ENCODE results near the gene HS1BP3.

The HS1BP3 gene

DNA sequence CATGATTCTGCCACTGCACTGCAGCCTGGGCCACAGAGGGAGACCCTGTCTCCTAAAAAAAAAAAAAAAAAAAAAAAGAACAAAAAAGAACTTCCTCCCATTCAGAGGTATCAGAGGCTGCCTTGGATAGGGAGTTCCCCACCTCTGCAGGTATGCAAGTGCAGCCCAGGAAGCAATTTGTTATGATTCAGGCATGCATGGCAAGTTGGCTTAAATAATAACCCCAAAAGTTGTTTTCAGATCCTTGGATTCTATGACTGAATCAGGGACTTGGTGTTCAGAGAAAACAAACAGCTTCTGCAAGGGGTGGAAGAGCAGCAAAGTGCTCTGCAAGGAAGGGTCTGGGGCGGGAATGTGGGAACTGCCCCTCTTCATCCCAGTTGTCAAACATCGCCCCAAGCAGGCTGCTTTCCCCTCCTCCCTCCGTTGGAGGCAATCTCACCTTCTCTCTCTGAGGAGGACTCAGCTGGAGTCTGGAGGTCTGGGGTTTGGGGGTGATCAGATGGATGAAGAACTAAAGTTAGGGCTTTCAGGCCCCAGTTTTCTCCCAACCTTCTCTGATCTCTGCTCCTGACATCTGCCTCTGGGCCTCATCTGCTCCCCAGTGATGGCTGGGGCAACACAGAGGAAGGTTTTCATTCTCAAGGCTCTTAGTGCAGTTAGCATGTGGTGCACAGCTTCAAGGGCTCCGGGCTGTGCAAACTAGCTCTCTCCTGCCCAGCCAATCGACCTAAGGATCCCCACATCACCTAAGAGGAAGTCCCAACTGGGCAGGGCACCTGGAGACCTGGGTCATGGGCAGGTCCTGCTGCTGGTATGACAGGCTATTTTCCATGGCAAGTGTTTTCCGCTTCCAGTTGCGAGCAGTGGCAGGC, 12.5 kb upstream of the HS1BP3 start:
- FAIRE-seq = no peak

DNA sequence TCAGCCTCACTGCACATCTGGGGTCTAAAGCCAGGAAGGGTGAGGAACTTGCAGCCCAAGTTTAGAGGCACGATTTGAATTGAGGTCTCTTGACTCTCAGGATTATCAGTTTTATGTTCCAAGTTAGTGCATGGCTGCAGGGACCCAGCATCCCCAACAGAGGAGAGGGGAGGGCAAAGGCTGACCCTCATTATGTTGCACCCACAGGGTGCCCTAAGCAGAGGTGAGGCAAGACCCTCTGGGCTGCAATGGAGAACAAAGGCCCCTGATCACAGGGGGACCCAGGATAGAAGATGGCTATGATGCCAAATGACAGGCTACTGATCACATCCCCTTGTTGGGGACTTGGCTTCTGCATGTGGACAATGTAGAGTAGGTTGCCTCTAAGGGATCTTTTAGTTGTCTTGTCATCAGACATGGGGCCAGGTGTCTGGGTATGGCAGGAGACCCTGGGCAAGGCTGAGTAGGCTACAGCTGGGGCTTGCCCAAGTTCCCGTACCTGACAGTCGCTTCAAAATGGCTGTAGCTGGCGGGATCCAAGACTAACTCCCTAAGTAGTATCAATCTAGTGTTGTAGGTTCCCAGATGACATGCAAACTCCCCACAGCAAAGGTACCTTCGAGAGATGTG, 11.5 kb upstream of the HS1BP3 start:
- no peak for FAIRE-seq

- no peak for FAIRE-seq
These were observed 10.8 kb upstream of the HS1BP3 start for GRCh38 chr2:20661421-20662307.

DNA sequence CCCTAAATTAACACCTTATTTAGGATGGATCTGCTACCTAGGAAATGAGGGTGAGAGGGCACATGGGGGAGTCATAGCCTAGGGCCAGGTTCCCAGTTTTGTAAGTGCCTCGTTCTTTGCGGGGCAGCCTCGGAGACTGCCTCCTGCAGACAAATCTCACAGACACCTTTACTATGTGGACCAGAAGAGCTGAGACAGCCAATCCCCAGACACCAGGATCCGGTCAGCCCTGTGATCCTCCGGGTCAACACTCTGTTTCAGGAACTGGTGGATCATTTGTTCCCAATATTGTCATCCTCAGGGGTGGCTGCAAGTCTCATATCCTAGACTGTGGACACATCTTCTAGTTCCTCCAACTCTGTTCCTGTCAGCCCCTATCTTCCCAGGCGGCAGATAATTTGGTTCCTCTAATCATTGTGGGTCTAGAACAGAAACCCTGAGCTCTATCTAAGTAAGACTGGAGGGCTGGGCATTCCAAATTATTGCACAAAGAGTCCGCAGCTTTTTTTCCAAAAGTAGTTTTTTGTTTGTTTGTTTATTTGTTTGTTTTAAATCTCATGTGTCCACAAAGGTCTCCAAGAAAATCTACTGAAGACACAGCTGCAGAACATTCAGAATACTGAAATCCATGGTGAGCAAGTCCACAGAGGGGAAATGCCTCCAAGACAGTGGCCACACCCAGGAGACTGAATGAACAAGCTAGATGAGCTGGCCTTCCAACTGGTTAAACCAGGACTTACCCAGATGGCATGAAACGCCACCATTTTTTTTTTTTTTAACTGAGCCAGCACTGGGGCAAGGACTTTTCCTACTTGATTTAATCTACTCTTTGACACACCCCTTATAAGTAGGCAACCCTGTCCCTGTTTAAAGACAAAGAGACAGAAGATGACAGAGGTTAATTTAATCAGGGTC, 9.9 kb upstream of the HS1BP3 start:
- no peak for FAIRE-seq

DNA sequence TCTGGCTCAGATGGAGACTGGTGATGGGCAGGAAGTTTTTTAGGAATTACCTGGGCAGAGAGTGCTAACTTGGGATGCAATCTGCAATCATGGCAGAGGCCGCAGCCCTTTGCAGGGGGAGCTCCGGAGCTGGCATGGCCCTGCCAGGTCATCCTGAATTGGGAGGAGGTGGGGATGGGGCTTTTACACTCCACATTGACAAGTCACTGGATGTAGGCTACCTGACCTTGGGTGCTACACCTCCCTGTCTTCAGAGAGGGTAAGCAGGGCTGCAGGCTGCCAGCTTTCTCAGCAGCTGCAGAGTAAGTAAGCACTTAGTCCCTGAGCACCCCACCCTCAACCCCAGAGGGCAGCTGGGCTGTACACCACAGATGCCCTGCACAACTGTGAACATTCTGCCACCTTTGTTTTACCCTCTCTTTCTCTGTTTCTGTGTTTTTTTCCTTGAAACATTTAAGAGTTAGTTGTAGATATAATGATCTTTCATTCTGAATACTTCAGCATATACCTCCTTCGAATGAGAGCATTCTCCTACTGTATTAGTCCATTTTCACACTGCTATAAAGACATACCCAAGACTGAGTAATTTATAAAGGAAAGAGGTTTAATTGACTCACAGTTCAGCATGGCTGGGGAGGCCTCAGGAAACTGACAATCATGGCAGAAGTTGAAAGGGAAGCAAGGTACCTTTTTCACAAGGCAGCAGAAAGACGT, 6.8 kb upstream of the HS1BP3 start:
- no peak for FAIRE-seq

DNA sequence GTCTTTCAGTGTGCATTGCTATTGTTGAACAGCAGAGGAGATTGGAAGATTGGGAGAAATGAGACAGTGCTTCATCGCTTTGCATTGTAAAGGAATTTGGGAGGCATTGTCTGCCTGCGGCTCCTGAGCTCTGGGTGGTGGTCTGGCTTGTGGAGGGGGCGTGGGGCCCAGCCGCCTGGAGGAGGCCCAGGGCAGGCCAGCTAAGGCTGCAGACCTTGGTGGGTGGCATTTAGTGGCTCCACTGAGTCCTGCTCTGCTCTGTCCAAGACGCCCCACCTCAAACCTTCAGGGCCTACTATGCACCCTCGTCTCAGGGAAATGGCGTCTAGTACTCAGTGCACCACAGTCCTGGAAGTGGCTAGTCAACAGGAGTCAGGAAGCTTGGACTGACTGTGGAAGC, 5.7 kb upstream of the HS1BP3 start:
- FAIRE-seq = no peak

DNA sequence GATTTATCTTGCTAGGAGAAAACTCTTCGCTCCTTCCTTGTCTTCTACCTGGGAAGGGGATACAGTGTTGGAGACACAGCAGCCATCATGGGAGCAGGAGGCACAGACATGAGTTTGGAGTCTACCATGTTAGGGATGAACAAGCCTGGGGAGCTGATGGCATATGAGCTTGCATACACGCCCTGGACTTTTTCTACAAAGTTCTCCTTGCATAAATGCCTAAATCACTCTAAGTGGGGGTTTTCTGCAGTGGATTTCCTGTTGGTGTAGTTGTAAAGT, 3.6 kb upstream of the HS1BP3 start:
- no peak for FAIRE-seq

DNA sequence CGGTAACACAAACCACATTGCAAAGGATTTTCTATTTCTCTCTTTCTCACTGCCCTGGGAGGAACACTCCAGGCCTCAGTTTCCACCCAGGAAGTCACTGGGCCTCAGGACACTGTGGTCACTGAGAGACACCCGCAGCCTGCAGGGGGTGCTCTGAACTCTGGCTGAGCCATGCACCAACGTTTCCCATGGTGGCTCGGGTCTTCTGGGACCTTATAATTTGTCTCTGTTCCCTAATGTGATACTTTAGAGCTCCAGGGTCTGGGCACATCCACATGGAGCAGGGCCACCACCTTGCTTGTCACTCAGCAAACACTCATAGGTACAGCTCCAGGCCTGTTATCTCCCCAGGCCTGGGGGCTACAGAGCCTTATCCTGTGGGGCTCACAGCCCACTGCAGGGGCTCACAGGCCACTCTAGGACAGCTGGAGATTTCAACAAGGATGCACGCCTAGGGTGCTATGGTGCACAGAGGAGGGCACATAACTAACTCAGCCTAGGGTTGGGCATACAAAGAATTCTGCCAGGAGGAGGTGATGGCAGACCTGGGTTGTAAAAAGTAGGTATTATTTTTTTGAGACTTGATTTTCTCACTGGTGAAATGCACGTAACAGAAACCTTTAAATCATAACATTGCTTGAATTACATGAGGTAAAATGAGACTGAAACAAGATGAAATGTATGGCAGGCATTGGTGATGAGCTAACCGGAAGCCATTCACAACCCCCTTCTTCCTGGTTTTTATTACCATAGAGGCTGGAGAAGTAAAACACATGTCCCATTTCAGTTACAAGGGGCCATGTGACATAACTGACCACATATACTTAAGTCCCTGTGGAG, 3.0 kb upstream of the HS1BP3 start:
- FAIRE-seq = no peak

DNA sequence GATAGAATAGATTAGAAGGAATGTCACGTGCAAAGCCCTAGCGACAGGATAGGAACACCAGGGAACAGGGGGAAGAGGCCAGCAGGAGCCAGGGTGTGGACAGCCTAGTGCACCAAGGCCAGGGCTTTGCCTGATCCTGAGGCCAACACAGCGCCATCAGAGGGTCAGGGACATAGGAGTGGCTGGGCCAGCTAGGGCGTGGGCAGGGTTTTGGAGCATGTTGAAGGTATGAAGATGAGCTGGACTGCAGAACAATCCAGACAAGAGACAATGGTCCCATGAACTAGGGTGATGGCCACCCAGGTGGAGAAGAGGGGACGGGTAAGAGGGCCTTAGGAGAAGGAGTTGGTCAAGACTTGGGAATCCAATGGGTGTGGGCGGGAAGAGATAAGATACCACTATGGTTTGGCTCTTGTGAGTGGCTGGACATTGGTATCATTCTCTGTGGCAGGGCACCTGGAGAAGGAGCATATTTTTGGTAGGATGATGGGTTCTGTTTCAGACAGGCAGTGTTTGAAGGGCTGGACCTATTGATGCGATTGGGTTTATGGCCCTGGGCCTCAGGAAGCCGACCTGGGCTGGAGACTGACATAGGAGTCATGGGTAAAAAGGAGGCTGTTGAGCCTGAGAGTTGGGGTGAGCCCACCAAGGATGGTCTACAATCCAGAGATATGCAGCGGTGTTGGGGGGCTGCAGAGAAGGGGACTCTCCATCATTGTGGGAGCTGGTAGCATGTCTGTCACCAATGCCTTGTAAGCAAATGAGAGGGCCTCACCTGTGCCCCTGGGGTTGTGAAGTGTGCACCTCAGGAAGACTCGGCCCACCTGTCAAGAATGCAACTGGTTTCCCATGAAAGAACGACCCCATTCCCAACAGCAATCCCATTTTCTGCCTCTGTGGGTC, 2.0 kb upstream of the HS1BP3 start:
- no peak for FAIRE-seq

- FAIRE-seq = no peak
These were observed 1.2 kb upstream of the HS1BP3 start for GRCh38 chr2:20652141-20652540.

DNA sequence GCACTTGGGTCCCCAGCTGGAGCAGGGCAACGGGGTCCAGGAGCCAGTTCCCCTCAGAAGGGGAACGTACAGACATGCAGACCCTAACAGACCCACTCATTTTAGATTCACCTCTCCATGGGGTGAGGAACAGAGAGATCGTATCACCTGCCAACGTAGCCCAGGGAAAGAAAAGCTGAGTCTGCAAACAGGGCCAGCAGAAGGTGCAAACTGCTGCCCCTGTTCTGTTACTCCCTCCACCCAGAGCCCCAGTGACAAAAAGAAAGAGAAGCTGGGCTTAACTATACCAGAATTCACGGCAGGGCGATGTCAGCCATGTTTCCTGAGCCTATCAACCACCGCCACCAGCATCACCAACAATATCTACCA, 817 bp upstream of the HS1BP3 start:
- FAIRE-seq = no peak

GRCh38 chr2:20650393-20650876, 463 bp downstream of the HS1BP3 start:
- FAIRE-seq = no peak

DNA sequence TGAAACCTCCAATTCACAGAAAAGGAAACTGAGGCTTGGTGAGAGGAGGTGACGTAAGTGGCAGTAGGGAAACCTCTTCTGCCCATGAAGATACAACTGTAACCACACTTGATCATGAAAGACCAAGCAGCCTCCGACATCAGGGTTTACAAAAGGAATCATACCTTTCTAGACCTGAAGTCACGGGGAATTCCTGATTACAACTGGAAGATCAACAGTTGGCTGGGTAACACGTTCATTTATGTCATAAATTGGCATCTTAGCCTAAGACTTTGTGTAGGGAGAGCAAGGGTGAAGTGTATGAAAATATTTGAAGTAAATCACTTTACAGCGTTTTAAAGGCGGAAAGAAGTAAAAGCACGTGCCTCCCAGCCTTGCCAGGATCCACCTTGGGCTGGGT, 922 bp downstream of the HS1BP3 start:
- no peak for FAIRE-seq

DNA sequence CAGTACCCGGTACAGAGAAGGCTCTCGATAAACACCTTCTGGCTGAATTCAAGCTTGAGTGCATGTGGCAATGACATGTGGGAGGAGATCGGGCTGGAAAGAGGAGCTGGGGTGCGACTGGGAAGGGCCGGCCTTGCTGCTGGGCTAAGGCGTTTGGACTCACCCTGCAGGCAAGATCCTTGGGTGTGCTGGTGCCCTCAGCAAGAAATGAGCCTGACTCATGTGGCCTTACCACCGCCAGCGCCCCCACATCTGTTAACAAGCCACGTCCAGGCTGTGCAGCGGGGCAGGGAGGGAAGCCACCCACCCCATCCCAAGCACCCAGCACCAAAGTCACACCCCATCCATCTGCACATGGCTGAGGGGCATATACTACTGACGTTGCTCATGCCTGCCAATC, 1.3 kb downstream of the HS1BP3 start:
- no peak for FAIRE-seq

GRCh38 chr2:20648831-20649230, 2.1 kb downstream of the HS1BP3 start:
- FAIRE-seq = no peak

DNA sequence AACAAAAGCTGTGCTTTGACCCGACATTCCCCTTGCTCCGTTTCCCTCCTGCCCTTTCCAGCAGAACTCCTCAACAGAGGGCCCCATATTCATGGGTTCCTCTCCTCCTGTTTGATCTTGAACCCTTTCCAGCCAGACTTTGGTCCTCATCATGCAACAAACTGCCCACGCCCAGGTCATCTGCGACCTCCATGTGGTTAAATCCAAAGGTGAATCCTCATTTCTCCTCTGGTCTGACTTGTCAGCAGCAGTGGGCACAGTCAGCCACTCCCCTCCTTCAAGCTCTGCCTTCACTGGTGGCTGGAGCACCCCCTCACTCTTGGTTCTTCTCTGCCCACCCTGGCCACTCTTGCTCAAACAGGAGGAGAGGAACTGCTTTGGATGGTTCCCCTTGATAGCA, 2.7 kb downstream of the HS1BP3 start:
- FAIRE-seq = no peak

DNA sequence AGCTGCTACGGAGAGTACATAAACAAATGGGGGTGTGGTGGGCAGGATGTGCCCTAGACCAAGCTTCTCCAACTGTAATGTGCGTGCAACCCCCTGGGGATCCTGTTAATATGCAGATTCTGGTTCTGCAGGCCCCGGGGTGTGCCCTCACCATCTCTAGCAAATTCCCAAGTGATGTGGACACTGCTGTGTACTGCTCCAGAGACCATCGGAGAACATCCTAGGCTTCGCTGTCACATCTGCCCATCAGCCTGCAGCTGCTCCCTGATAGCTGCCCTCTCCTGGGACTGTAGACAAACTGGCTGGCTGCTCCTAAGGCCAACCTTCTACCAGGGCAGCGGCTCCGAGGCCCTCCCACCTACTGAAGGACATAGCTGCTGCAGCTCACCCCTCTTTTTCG, 3.2 kb downstream of the HS1BP3 start:
- no peak for FAIRE-seq

- FAIRE-seq = no peak
These were observed 3.7 kb downstream of the HS1BP3 start for GRCh38 chr2:20647211-20647610.

- no peak for FAIRE-seq
These were observed 4.5 kb downstream of the HS1BP3 start for GRCh38 chr2:20646446-20646845.

GRCh38 chr2:20645761-20646160, 5.1 kb downstream of the HS1BP3 start:
- FAIRE-seq = no peak

Data from A204.1 (cell line).